Measurements from ENCODE around the gene SCTR. TPM values are rescaled to one million over a fixed set of nuclear protein-coding genes. Genes with fewer than 3 reads are reported as not detected.

SCTR gene
- total RNA-seq, 2 experiments from 2014 or later, result not detected

- Mint-ChIP-seq H3K4me3 (no peak overlapping the region), H3K4me1 (ENCODE audit: low read depth) (peaks cover 5% of the 10 kb centered on the region), H3K36me3 (ENCODE audit: low read depth) (no peaks in the 10 kb centered on the region), H3K27me3 (ENCODE audit: low read depth) (peaks cover 14% of the 10 kb centered on the region), H3K9me3 (ENCODE audit: insufficient read depth) (no peaks in the 10 kb centered on the region), H3K27ac (no peak overlapping the region)
- DNase-seq (no peak), ATAC-seq (no peak)
- CTCF ChIA-PET, result no interaction called here
- POLR2A ChIA-PET, result no interaction called here
These were observed 130.1 kb downstream of the SCTR start for GRCh38 chr2:119393971-119394748.

Other genes starting within 250 kb of the SCTR start
- gene C2orf76, start 157.6 kb downstream of the SCTR start, total RNA-seq, result 1 to 10 TPM; 5.8 to 6.6 TPM
- gene DBI, start 157.5 kb downstream of the SCTR start, total RNA-seq, result 100 to 1,000 TPM; 192 TPM
- not detected for gene TMEM37, start 92.6 kb downstream of the SCTR start, total RNA-seq
- not detected for gene CFAP221, start 20.0 kb upstream of the SCTR start, total RNA-seq
- gene TMEM177, start 154.7 kb upstream of the SCTR start, total RNA-seq, result 10 to 100 TPM in 1 of 2 experiments, 1 to 10 TPM in 1; 9.1 to 10.4 TPM
- 10 to 100 TPM; 89.1 to 91.3 TPM for gene PTPN4, start 235.4 kb upstream of the SCTR start, total RNA-seq

Measured in activated CD8-positive, alpha-beta T cell treated with anti-CD3 and anti-CD28 coated beads, Interleukin-2, amount 10 ng/mL, durations not matched to agents 7 days and 5 days (primary cell).